GM18861 (cell line): Measurements from ENCODE around the gene SNPH.
"Not testable (repeated sequence)": the region's sequence is repeated elsewhere in the genome, so short reads cannot be mapped to it uniquely, and the experiment has no call there.

Experiments
- ATAC-seq: cut with Tn5 transposase; IDR thresholded peaks from one replicate; pipeline ENCODE4 v1.9.1; 2021; ENCODE audit not compliant: unreplicated experiment

The SNPH gene

DNA sequence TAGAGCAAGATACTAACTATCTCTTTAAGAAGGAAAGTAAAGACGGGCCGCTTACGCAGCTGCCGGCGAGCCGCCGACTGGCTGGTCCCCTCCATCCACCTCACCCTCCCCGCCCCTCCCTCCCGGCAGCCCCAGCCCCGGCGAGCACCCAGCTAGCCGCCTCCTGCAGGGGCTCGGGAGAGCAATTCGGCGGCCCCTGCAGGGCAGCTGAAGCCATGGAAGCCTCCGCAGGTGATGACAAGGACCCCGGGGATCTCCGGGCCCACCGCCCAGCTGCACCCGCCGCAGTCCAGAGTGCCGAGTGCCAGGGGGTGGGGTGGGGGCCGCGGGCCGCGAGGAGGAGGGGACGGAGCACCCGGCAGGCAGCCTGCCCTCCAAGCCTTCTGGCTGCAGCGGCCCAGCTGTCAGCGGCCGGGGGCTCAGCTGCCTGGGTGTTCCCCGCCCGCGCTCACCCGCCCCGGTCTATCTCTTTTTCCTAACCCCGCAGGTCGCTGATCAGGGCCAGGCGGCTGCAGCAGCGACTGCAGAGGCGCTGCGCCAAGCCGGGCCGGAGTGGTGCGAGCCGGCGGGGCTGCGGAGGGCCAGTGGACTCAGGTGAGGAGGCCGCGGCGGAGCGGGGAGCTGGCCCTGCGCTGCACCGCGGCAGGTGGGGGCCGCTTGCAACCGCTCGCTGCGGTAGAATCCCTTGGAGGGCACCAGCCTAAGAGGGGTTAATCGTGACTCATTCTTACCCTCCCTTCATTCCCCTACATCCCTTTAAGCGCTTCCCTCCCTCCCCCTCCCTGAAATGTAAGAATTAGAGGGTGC, at the start of gene SNPH:
Gene SNPH, plus strand, starts transcription at position 128 of the 807 bp plus-strand sequence. CDS start 29,946 bp downstream, outside the sequence.
- ATAC-seq = peak; percentile 66

DNA sequence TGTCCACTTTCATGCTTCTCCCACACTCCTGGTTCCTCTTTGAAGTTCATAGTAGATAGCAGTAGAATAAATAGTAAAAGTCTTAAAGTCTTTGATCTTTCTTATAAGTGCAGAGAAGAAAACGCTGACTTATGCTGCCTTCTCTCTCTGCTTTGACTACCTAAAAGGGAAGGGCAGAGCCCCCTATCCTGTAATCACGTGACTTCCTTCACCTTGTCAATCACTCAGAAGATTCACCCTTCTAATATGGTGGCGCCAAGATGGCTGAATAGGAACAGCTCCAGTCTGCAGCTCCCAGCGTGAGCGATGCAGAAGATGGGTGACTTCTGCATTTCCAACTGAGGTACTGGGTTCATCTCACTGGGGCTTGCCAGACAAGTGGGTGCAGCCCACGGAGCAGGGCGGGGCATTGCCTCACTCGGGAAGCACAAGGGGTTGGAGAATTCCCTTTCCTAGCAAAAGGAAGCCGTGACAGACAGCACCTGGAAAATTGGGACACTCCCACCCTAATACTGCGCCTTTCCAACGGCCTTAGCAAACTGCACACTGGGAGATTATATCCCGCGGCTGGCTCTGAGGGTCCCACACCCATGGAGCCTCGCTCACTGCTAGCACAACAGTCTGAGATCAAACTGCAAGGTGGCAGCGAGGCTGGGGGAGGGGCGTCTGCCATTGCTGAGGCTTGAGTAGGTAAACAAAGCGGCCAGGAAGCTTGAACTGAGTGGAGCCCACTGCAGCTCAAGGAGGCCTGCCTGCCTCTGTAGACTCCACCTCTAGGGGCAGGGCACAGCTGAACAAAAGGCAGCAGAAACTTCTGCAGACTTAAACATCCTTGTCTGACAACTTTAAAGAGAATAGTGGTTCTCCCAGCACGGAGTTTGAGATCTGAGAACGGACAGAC, 49.3 kb upstream of the SNPH start:
- not testable (repeated sequence) for ATAC-seq

GRCh38 chr20:1222750-1223149, 43.3 kb upstream of the SNPH start:
- ATAC-seq = not testable (repeated sequence)

- no peak for ATAC-seq
Observed at GRCh38 chr20:1224205-1224890, 41.7 kb upstream of the SNPH start.

DNA sequence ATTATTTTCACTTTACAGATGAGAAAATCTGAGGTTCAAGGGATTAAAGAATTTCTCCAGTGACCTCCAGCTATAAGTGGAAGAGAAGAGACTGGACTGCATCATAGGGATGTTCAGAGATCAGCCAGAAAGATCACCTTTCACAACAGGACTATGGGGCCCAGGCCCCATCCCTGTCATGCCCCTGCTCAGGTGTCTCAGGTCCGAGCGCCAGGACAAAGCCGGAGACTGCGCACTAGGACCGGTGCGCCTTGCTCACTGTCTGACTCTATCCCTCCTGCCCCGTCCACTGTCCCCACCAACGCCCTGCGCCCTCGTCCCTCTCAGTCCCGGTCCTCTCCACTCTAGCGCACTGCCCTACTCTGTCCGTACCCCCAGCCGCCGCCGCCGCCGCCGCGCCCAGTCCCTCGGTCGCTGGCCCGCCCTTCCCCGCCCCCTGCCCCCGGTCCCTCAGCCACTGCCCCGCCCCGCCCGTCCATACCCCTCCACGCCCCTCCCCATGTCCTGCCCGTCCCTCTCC, 40.8 kb upstream of the SNPH start:
- ATAC-seq = no peak

GRCh38 chr20:1225783-1226654, 40.1 kb upstream of the SNPH start, which contains the start of gene RAD21L1:
Gene RAD21L1 (plus strand): TSS chr20:1226044. CDS start chr20:1228454, 2,410 bp downstream.
- no peak for ATAC-seq

- no peak for ATAC-seq
Observed at GRCh38 chr20:1229541-1229940, 36.6 kb upstream of the SNPH start.

- ATAC-seq = peak; percentile 51
Observed at GRCh38 chr20:1232286-1233111, 33.6 kb upstream of the SNPH start.

DNA sequence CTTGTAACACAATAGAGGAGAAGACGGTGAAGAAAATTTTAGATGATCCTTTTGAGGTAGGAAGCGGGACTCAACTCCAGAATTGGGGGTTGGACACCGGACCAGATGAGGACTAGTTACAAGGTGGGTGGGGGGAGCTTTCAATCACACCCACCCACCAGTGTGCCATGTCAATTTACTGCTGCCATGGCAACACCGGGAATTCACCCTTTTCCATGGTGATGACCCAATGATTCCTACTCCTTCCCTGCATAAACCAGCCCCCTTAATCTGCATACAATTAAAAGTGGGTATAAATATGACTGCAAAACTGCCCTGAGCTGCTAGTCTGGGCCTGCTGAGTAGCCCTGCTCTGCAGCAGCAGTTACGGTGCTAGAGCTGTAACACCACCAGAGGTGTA, 25.5 kb upstream of the SNPH start:
- no peak for ATAC-seq

DNA sequence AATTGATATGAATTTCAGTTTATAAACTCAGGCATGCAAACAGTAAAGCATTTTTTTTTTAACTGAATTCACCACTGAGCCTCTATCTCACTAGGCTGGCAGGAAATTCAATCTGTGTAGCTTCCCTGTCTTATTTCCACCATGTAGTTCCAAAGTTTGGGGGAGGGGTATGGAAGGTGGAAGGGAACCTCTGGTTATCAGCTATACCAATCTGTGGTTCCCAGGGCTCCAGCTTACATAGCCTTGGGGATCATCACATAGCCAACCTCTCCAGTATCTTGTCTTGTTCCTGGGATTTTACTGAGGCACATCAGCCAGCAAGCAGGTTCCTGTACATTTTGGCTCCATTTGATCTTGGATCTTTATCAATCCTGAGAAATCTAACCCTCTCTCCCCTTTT, 24.6 kb upstream of the SNPH start:
- no peak for ATAC-seq

DNA sequence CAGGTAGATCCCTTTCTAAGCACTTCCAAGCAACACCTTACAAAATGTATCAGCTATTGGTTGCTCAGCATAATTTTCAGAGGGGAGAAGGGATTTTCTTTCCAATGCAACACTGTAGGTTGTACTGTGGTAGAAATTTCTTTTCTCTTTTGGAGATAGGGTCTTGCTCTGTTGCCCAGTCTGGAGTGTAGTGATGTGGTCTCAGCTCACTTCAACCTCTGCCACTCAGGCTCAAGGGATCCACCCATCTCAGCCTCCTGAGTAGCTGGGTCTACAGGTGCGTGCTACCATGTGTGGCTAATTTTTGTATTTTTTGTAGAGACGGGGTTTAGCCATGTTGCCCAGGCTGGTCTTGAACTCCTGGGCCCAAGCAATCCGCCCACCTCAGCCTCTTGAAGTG, 24.0 kb upstream of the SNPH start:
- ATAC-seq = no peak

GRCh38 chr20:1242530-1242929, 23.6 kb upstream of the SNPH start:
- ATAC-seq = no peak

GRCh38 chr20:1245578-1245977, 20.5 kb upstream of the SNPH start:
- ATAC-seq = no peak

GRCh38 chr20:1247689-1248088, 18.4 kb upstream of the SNPH start:
- no peak for ATAC-seq

DNA sequence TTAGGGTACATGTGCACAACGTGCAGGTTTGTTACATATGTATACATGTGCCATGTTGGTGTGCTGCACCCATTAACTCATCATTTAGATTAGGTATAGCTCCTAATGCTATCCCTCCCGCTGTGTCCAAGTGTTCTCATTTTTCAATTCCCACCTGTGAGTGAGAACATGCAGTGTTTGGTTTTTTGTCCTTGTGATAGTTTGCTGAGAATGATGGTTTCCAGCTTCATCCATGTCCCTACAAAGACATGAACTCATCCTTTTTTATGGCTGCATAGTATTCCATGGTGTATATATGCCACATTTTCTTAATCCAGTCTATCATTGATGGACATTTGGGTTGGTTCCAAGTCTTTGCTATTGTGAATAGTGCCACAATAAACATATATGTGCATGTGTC, 15.8 kb upstream of the SNPH start:
- ATAC-seq = not testable (repeated sequence)

GRCh38 chr20:1252416-1252815, 13.7 kb upstream of the SNPH start:
- no peak for ATAC-seq

DNA sequence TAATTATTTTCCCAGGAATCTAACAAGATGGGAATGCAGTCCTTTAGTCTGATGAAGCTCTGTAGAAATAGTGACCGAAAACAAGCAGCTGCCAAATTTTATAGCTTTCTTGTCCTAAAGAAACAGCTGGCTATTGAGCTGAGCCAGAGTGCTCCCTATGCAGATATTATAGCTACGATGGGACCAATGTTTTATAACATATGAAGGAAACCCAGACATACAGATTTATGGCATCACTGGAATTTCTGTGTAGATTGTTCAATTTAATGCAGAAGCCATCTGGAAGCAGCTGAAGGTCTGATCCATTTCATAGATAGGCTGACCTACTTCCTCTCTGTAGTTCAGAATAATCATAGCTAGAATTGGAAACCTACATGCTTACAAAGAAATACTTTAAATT, 11.8 kb upstream of the SNPH start:
- ATAC-seq = no peak

DNA sequence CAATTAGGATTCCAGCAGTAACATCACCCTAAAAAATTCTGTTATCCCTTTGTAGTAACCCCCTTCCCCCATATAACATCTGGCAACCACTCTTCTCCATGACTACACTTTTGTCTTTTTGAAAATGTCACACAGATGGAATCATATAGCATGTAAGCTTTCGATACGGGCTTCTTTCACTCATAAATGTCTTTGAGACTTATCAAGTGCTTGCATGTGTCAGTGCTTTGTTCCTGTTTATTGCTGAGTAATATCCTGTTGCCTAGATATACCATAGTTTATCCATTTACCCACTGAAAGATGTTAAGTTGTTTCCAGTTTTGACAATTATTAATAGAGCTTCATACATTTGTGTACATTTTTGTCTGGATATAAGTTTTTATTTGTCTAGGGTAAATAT, 10.4 kb upstream of the SNPH start:
- no peak for ATAC-seq

DNA sequence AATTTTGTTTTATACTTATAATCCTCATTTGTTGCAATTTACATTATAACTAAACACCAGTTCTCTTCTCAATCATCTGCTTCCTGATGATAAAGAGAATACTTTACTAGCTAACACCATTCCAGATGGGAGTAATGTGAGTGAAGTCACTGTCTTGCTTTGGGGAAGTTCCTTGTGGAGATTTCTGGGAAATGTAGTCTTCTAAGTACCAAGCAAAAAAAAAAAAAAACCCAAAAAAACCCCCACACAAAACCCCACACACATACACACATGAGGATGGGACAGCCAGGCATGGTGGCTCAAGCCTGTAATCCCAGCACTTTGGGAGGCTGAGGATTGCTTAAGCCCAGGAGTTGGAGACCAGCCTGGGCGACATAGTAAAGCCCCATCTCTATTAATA, 2.2 kb upstream of the SNPH start:
- ATAC-seq = no peak
